ENCODE measurements around the gene PDLIM1.

PDLIM1 gene

GRCh38 chr10:95201736-95202135 is 89.1 kb downstream of the PDLIM1 start:
- TF ChIP-seq CTCF (IDR thresholded peaks at IDR 0.05; ENCODE audit: low read depth, low read length) = peak; percentile 13
- TF ChIP-seq, protein P1, sequence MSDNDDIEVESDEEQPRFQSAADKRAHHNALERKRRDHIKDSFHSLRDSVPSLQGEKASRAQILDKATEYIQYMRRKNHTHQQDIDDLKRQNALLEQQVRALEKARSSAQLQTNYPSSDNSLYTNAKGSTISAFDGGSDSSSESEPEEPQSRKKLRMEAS (IDR thresholded peaks at IDR 0.05; ENCODE audit: low read depth, low read length) = no peak
- no peak overlapping the region for H3K4me3 ChIP-seq (ENCODE audit: low read depth, low read length)
- no peak for DNase-seq (ENCODE audit: low read depth)

- no peak for DNase-seq (ENCODE audit: low read depth)
- TF ChIP-seq POLR2A (IDR thresholded peaks at IDR 0.05; ENCODE audit: extremely low read depth, insufficient read length) = no peak
- TF ChIP-seq CTCF (IDR thresholded peaks at IDR 0.05; ENCODE audit: low read depth, low read length) = no peak
- TF ChIP-seq, protein P1 (IDR thresholded peaks at IDR 0.05; ENCODE audit: low read depth, low read length) = no peak
- no peak for TF ChIP-seq MYC (IDR thresholded peaks at IDR 0.05; ENCODE audit: low read depth, low read length)
- H3K4me3 ChIP-seq (ENCODE audit: low read depth, low read length) = no peak overlapping the region
These were observed 94.8 kb downstream of the PDLIM1 start for GRCh38 chr10:95196046-95196445.

DNA sequence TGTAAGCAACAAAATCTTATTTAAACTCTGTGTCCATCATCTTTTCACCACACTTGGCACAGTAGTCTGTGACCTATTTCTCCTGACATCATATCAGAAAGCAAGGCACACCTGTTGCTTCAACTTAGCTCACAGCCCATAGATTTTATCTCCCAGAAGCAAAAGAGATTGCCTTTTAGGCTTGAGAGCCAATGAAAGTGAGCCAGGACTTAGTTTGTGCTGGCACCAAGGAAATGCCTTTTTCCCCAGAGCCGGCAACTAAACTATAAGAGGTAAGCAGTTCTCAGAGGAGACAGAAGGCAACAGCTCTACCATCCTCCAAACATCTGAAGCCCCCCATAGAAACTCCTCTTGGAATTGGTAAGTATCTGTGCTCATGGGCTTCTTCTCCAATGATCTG is 96.9 kb downstream of the PDLIM1 start, which contains the start of gene ACSM6:
ACSM6 (plus strand) TSS at position 295 of the 400 bp plus-strand sequence. CDS start 248 bp downstream, outside the sequence.
- no peak within 1 kb of the TSS for H3K4me3 ChIP-seq (ENCODE audit: low read depth, low read length)
- no peak for DNase-seq (ENCODE audit: low read depth)
- no peak for TF ChIP-seq CTCF (IDR thresholded peaks at IDR 0.05; ENCODE audit: low read depth, low read length)

- TF ChIP-seq MYC (IDR thresholded peaks at IDR 0.05; ENCODE audit: low read depth, low read length) = no peak
- no peak for TF ChIP-seq POLR2A (IDR thresholded peaks at IDR 0.05; ENCODE audit: extremely low read depth, insufficient read length)
- TF ChIP-seq, protein P1 (IDR thresholded peaks at IDR 0.05; ENCODE audit: low read depth, low read length) = no peak
- TF ChIP-seq CTCF (IDR thresholded peaks at IDR 0.05; ENCODE audit: low read depth, low read length) = no peak
- no peak for DNase-seq (ENCODE audit: low read depth)
- H3K4me3 ChIP-seq (ENCODE audit: low read depth, low read length) = no peak overlapping the region
These were observed 102.2 kb downstream of the PDLIM1 start for GRCh38 chr10:95188593-95188992.

DNA sequence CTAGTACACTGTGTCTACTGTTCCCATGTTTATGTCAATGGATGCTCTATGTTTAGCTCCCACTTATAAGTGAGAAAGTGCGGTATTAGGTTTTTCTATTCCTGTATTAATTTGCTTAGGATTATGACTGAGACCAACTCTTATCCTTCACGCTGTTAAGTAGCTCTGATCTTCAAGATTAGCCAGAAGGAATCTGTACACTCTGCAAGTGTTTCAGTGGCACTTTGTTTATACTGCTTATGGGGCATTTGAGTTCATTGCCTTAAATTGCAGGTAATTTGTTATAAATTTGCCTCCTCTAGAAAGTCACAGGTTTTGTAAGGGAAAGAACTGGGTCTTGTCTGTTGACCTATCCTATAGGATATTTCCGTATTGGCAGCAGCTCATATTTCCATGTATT is 103.2 kb downstream of the PDLIM1 start:
- no peak for DNase-seq (ENCODE audit: low read depth)
- no peak overlapping the region for H3K4me3 ChIP-seq (ENCODE audit: low read depth, low read length)
- TF ChIP-seq, protein P1 (IDR thresholded peaks at IDR 0.05; ENCODE audit: low read depth, low read length) = no peak
- TF ChIP-seq POLR2A (IDR thresholded peaks at IDR 0.05; ENCODE audit: extremely low read depth, insufficient read length) (no peak), CTCF (IDR thresholded peaks at IDR 0.05; ENCODE audit: low read depth, low read length) (no peak), MYC (IDR thresholded peaks at IDR 0.05; ENCODE audit: low read depth, low read length) (no peak)
